GM23338 (cell line): ENCODE data around the gene EPHA6.

Experiments used
- EZH2 ChIP-seq: fragments of 200-600 bp; sonication (generic); IDR thresholded peaks from one replicate; pipeline ENCODE4 v1.8.0; 2017; ENCODE audit warnings: antibody characterized with exemption, mild to moderate bottlenecking, low read depth; ENCODE audit not compliant: unreplicated experiment
- POLR2AphosphoS5 ChIP-seq: IDR thresholded peaks from 2 replicates; pipeline ENCODE4 v1.6.1; 2016; ENCODE audit warnings: antibody characterized with exemption, low read depth
- TF ChIP-seq, protein P1 (sequence below), 2 experiments: fragments of 200-600 bp in 1 of 2; sonication (generic) in 1 of 2; conservative IDR thresholded peaks; 2 replicates each; pipeline versions ENCODE4 v1.5.1 to v1.6.1; 2016 to 2017; ENCODE audit warnings: antibody characterized with exemption in 2 of 2, low read depth in 2 of 2, mild to moderate bottlenecking in 2 of 2, moderate library complexity in 1 of 2
- TF ChIP-seq, protein P2 (sequence below): IDR thresholded peaks from one replicate; pipeline ENCODE4 v1.6.1; 2018; ENCODE audit warnings: antibody characterized with exemption; ENCODE audit not compliant: unreplicated experiment

DNA sequence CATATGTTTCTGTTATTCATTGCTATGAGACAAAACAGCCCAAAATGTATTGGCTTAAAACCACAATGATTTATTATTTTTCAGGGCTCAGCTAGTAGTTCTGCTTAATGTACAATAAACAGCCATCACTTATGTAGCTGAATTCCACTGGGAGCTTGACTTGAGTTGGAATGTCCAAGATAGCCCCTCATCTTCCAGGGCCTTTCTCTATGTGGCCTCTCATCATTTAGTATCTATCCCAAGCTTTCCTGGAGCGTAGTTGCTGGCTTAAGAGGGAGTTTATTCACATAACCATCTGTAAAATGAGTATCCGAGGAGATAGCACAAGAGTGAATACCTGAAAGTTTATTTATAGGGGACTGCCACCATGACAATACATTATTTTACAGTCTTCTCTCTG lies 176.8 kb downstream of the EPHA6 start:
- TF ChIP-seq, protein P1, sequence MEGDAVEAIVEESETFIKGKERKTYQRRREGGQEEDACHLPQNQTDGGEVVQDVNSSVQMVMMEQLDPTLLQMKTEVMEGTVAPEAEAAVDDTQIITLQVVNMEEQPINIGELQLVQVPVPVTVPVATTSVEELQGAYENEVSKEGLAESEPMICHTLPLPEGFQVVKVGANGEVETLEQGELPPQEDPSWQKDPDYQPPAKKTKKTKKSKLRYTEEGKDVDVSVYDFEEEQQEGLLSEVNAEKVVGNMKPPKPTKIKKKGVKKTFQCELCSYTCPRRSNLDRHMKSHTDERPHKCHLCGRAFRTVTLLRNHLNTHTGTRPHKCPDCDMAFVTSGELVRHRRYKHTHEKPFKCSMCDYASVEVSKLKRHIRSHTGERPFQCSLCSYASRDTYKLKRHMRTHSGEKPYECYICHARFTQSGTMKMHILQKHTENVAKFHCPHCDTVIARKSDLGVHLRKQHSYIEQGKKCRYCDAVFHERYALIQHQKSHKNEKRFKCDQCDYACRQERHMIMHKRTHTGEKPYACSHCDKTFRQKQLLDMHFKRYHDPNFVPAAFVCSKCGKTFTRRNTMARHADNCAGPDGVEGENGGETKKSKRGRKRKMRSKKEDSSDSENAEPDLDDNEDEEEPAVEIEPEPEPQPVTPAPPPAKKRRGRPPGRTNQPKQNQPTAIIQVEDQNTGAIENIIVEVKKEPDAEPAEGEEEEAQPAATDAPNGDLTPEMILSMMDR (conservative IDR thresholded peaks at IDR 0.05; ENCODE audit: low read depth in 2 of 2), result no peak
- TF ChIP-seq POLR2AphosphoS5, result no peak
- TF ChIP-seq, protein P2, sequence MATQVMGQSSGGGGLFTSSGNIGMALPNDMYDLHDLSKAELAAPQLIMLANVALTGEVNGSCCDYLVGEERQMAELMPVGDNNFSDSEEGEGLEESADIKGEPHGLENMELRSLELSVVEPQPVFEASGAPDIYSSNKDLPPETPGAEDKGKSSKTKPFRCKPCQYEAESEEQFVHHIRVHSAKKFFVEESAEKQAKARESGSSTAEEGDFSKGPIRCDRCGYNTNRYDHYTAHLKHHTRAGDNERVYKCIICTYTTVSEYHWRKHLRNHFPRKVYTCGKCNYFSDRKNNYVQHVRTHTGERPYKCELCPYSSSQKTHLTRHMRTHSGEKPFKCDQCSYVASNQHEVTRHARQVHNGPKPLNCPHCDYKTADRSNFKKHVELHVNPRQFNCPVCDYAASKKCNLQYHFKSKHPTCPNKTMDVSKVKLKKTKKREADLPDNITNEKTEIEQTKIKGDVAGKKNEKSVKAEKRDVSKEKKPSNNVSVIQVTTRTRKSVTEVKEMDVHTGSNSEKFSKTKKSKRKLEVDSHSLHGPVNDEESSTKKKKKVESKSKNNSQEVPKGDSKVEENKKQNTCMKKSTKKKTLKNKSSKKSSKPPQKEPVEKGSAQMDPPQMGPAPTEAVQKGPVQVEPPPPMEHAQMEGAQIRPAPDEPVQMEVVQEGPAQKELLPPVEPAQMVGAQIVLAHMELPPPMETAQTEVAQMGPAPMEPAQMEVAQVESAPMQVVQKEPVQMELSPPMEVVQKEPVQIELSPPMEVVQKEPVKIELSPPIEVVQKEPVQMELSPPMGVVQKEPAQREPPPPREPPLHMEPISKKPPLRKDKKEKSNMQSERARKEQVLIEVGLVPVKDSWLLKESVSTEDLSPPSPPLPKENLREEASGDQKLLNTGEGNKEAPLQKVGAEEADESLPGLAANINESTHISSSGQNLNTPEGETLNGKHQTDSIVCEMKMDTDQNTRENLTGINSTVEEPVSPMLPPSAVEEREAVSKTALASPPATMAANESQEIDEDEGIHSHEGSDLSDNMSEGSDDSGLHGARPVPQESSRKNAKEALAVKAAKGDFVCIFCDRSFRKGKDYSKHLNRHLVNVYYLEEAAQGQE, result no peak
- no peak for TF ChIP-seq EZH2
